Spleen (tissue), 11 donors: ENCODE data around the gene KCNAB1. TPM values are rescaled to one million over a fixed set of nuclear protein-coding genes. Genes with fewer than 3 reads are reported as not detected.

Experiments
- DNase-seq: peaks from one replicate; pipeline ENCODE4 v3.0.0-alpha.2; 2020
- H3K27ac ChIP-seq, 8 donors: fragments of 200-600 bp; sonication (generic) in 7 of 8; 1 replicate in 4 of 8; 2 replicates in 4 of 8; pipeline versions ENCODE4 v1.5.0 to v1.8.0; 2016 to 2021; ENCODE audit warnings: inconsistent platforms in 4 of 8, mild to moderate bottlenecking in 4 of 8, moderate library complexity in 1 of 8
- H3K27me3 ChIP-seq, 7 donors: fragments of 200-600 bp; sonication (generic) in 6 of 7; replicated peaks in 1 of 7; 1 replicate in 4 of 7; 2 replicates in 3 of 7; pipeline versions ENCODE4 v1.5.0 to v1.8.0; 2016 to 2021; ENCODE audit warnings: inconsistent platforms in 3 of 7, mild to moderate bottlenecking in 1 of 7
- H3K36me3 ChIP-seq, 6 donors: fragments of 200-600 bp; sonication (generic) in 5 of 6; 1 replicate in 4 of 6; 2 replicates in 2 of 6; pipeline versions ENCODE4 v1.5.0 to v1.8.0; 2016 to 2021; ENCODE audit warnings: inconsistent platforms in 2 of 6
- H3K4me1 ChIP-seq, 6 donors: fragments of 200-600 bp; sonication (generic) in 5 of 6; 1 replicate in 3 of 6; 2 replicates in 3 of 6; pipeline versions ENCODE4 v1.5.0 to v1.8.0; 2016 to 2021; ENCODE audit warnings: inconsistent platforms in 3 of 6
- H3K4me3 ChIP-seq, 8 donors: fragments of 200-600 bp; sonication (generic) in 7 of 8; 1 replicate in 4 of 8; 2 replicates in 4 of 8; pipeline versions ENCODE4 v1.5.0 to v1.8.0; 2016 to 2021; ENCODE audit warnings: inconsistent platforms in 4 of 8, mild to moderate bottlenecking in 4 of 8, moderate library complexity in 2 of 8
- H3K9me3 ChIP-seq, 8 donors: fragments of 200-600 bp; sonication (generic) in 7 of 8; 1 replicate in 4 of 8; 2 replicates in 4 of 8; pipeline versions ENCODE4 v1.5.0 to v1.8.0; 2016 to 2021; ENCODE audit warnings: inconsistent platforms in 4 of 8
- POLR2A ChIP-seq, 3 donors: fragments of 450-650 bp; IDR thresholded peaks; one replicate each; pipeline ENCODE4 v1.5.1; 2017; ENCODE audit warnings: antibody characterized with exemption in 3 of 3, mild to moderate bottlenecking in 1 of 3
- POLR2AphosphoS5 ChIP-seq, 3 donors: sonication (generic); formaldehyde crosslinking; IDR thresholded peaks; one replicate each; pipeline ENCODE4 v1.5.1; 2017; ENCODE audit warnings: antibody characterized with exemption in 3 of 3
- WGBS, 5 donors: extraction: QIAGEN DNeasy Blood & Tissue Kit in 3 of 5; methylation state at CpG; one replicate each; pipeline versions ENCODE4 v1.1.5 to v1.1.7; 2013 to 2018; 5-methylcytosine and 5-hydroxymethylcytosine counted together
- intact Hi-C: fragments of 100-400 bp; cut with DNase I; formaldehyde crosslinking; loops from one replicate; pipeline ENCODE4 v1.15.0; 2023; ENCODE audit warnings: low total_unique reads
- polyA plus RNA-seq, 3 donors: library from polyadenylated mRNA; stranded (reverse); fragments of 200-250 nt; gene quantifications; one replicate each; pipeline ENCODE4 v1.2.1, GENCODE V29; 2013
- total RNA-seq, 7 donors: library from RNA; depleted of rRNA in 3 of 7; stranded (reverse); fragments of >200 nt in 3 of 7; fragmentation: NEBNext Ultra II Directional in 4 of 7; extraction: Animal tissue kit (Norgen Biotek cat#: 25700) in 4 of 7; gene quantifications; one replicate each; pipeline versions ENCODE4 v1.1.0 to v1.2.1, GENCODE V29; 2016 to 2021
- TF ChIP-seq, protein P1 (sequence below), 11 experiments: fragments of 200-600 bp in 7 of 11; fragments of 450-650 bp in 4 of 11; sonication (generic) in 4 of 11; IDR thresholded peaks in 8 of 11; conservative IDR thresholded peaks in 3 of 11; 1 replicate in 7 of 11; 2 replicates in 4 of 11; pipeline versions ENCODE4 v1.4.0 to v1.8.0; 2016 to 2021; ENCODE audit warnings: antibody characterized with exemption in 11 of 11, inconsistent platforms in 4 of 11, mild to moderate bottlenecking in 1 of 11
- donor health status: healthy with polysubstance abuse.
- donor health status: DM: no; HTN: no; CAD: no; lungs with moderate emphysema.
- donor health status: DM: no; HTN: no; CAD: no.
- donor health status: Bipolar disorder and iron deficiency.
- donor health status: healthy.
- donor health status: DM: no; HTN: no; CAD: no.
- donor health status: DM: yes; HTN: yes; CAD: no.

The KCNAB1 gene
- total and polyA plus RNA-seq, 10 donors = 0.59 to 10.5 (median 6.3) TPM

DNA sequence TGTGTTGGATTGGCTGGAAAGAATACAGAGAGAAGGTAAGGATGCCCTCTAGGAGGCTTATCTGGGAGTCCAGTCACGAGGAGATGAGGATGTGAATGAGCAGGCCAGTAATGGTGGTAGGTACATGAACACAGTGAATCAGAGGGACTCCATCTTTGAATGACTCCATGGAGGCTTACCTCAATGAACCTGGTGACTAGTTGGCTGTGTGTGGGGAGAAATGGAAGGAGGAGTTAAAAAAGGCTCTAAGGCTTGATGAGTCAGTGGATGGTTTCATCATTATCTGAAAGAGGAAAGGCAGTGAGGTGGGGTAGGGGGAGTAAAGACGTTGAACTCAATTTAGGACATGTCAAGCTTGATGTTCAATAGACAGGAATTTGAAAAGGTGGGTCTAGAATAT is 61.1 kb downstream of the KCNAB1 start:
- DNase-seq = no peak
- Histone ChIP-seq H3K36me3 (no peaks in the 10 kb centered on the region), H3K4me1 (no peaks in the 10 kb centered on the region), H3K27me3 (no peaks in the 10 kb centered on the region), H3K9me3 (no peaks in the 10 kb centered on the region), H3K4me3 (no peak overlapping the region), H3K27ac (no peak overlapping the region)
- intact Hi-C loops = no loop called here
- TF ChIP-seq POLR2A (IDR thresholded peaks at IDR 0.05) = no peak
- TF ChIP-seq POLR2AphosphoS5 (IDR thresholded peaks at IDR 0.05) = no peak
- TF ChIP-seq, protein P1, sequence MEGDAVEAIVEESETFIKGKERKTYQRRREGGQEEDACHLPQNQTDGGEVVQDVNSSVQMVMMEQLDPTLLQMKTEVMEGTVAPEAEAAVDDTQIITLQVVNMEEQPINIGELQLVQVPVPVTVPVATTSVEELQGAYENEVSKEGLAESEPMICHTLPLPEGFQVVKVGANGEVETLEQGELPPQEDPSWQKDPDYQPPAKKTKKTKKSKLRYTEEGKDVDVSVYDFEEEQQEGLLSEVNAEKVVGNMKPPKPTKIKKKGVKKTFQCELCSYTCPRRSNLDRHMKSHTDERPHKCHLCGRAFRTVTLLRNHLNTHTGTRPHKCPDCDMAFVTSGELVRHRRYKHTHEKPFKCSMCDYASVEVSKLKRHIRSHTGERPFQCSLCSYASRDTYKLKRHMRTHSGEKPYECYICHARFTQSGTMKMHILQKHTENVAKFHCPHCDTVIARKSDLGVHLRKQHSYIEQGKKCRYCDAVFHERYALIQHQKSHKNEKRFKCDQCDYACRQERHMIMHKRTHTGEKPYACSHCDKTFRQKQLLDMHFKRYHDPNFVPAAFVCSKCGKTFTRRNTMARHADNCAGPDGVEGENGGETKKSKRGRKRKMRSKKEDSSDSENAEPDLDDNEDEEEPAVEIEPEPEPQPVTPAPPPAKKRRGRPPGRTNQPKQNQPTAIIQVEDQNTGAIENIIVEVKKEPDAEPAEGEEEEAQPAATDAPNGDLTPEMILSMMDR (IDR thresholded peaks at IDR 0.05 in 8 of 11, conservative IDR thresholded peaks at IDR 0.05 in 3 of 11) = no peak
- 62 to 87% (median 67%) methylated on average over 2 of the region's 2 CpGs for WGBS, 5 donors

DNA sequence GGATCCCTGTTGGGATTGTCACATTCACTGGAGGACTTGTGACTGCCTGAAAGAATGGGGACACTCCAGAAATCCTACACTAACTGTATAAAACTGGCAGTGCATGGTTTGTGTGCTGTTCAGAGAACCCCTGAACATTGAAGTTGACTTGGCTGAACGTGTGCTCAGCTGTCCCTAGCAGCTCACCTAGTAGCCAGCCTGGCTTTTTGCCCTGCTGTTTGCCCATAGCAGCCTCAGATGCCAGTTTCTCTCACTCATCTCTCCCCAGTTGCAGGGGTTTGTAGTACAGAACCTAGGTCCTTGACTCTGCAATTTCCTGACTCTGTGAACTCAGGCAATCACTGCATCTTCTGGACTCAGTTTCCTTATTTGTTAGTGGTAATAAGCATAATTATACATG is 63.0 kb downstream of the KCNAB1 start:
- H3K27me3 ChIP-seq = no peaks in the 10 kb centered on the region
- no peaks in the 10 kb centered on the region for H3K4me1 ChIP-seq
- no peaks in the 10 kb centered on the region for H3K36me3 ChIP-seq
- DNase-seq = no peak
- H3K9me3 ChIP-seq = no peaks in the 10 kb centered on the region
- intact Hi-C loops = no loop called here
- H3K27ac ChIP-seq = no peak overlapping the region
- TF ChIP-seq, protein P1 (IDR thresholded peaks at IDR 0.05 in 8 of 11, conservative IDR thresholded peaks at IDR 0.05 in 3 of 11) = no peak
- WGBS, 5 donors = 50 to 87% (median 67%) methylated on average over 1 of the region's 1 CpG
- no peak overlapping the region for H3K4me3 ChIP-seq

DNA sequence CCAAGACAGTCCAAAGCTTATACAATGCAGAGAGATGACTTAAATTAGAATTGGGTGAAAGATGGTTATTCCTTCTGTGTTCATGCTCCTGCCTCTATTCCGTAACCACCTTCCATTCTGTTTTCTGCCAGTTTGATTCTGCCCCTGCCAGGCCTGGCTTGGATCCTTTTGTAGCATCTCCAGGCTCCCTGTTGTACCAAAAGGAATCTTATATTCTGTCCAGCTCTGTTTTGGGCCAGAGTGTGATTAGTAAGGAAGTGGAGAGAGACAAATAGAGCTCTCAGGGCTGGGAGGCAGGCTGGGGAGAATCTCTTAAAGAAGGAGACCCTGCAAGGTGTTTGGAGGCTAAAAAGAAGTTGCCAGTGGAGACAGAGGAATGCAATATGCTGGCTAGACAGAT is 63.8 kb downstream of the KCNAB1 start:
- no peak overlapping the region for H3K27ac ChIP-seq

DNA sequence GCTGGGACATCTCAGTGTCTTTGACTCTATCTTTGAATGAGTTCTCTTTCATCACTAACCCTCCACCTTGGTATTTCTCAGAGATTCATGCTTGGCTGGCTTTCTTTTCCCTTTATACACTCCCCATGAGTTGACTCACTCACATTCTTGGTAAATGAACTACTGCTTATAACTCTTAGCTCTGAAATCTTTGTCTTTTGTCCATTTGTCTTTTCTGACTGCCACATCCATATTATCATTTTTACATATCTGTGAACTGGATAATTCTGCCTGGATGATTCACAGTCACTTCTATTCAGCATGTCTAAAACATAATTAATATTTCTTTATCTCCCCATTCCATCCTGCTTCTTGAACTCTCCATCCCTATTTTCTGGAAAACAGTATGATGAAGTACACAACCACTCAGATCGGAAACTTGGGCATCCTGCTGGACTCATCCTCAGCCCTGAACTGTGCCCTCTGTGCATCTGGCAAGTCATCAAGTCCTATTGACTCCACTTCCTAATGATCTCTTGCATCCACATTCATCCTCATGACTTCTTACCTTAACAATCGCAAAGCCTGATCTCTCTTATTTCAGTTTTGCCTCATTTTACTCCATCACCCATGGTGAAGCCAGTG is 66.9 kb downstream of the KCNAB1 start:
- 75 to 95% (median 80%) methylated on average over 2 of the region's 2 CpGs for WGBS, 5 donors
- Histone ChIP-seq H3K27ac (no peak overlapping the region), H3K4me1 (no peaks in the 10 kb centered on the region), H3K36me3 (no peaks in the 10 kb centered on the region), H3K4me3 (no peak overlapping the region), H3K9me3 (no peaks in the 10 kb centered on the region), H3K27me3 (no peaks in the 10 kb centered on the region)
- intact Hi-C loops = no loop called here
- TF ChIP-seq POLR2A (IDR thresholded peaks at IDR 0.05) (no peak), POLR2AphosphoS5 (IDR thresholded peaks at IDR 0.05) (no peak)
- TF ChIP-seq, protein P1 (IDR thresholded peaks at IDR 0.05 in 8 of 11, conservative IDR thresholded peaks at IDR 0.05 in 3 of 11) = no peak
- DNase-seq = no peak

More for the DNA sequence above, 63.8 kb downstream of the KCNAB1 start:
- no peaks in the 10 kb centered on the region for H3K9me3 ChIP-seq
- intact Hi-C loops = no loop called here
- TF ChIP-seq, protein P1 (IDR thresholded peaks at IDR 0.05 in 8 of 11, conservative IDR thresholded peaks at IDR 0.05 in 3 of 11) = no peak
- TF ChIP-seq POLR2AphosphoS5 (IDR thresholded peaks at IDR 0.05) = no peak
- no peak for TF ChIP-seq POLR2A (IDR thresholded peaks at IDR 0.05)
- H3K36me3 ChIP-seq = no peaks in the 10 kb centered on the region
- 93 to 100% (median 95%) methylated on average over 1 of the region's 1 CpG for WGBS, 5 donors
- DNase-seq = no peak
- H3K27me3 ChIP-seq = no peaks in the 10 kb centered on the region
- H3K4me1 ChIP-seq = no peaks in the 10 kb centered on the region
- H3K4me3 ChIP-seq = no peak overlapping the region
